IPS-NIHi11 (cell line): ENCODE data around the gene LOXL3.
A peak's percentile ranks its signal among the peaks of the same experiment; 100 is the strongest.

Experiments used
- DNase-seq: peaks from one replicate; pipeline ENCODE4 v3.0.0; 2012; ENCODE audit warnings: mixed read lengths, low spot score

LOXL3 gene

DNA sequence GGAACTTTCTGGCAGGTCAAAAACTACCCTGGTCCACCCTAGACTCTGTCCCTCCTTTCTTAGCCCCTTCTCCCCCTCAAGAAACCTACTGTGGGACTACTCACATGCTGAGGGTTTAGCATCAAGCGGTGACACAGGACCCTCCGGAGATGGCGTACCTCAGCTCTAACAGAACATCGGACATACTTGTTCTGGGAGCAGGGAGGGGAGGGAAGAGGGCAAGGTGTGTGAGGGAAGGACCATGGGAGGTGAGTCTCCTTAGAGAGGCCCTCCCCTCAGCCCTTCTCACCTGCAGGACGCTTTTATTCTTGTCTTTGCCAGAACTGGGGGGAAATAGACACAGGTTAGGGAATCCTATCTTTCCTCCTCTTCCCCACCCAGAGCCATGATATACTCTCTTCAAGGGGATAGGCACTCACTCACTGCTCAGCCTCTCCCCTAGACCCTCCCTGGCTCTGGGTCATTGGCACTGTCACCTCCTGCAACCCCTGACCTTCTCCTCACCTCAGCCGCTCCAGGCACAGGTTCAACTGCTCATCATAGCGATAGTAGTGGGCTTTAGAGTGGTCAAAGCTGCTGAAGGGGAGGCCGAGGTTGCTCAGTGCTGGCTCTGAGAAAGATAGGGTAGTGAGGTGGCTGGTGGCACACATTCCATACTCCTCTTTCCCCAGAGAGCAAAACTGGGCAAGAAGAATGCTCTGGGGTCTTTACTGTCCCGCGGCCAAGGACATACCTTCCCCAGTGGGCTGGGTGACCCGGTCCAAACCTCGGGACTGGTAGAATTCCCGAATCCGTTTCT lies 48.1 kb downstream of the LOXL3 start:
- no peak for DNase-seq

DNA sequence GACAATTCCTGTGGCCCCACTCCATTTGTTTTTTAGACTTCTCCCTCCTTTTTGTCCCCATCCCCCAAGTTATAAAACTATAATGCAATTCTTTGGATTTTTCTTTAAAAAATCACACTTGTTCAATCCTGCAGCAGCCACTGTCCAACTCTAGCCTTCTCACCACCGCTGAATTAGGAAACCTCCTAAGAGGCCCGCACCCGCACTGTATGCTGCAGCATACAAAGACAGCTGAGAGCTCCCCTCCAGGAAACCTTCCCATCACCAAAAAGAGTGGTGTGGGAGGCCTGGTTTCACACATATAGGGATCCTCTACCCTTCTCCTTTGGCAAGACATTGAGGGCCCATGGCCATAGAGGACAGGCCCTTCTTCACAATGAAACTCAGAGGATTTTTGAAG lies 49.2 kb downstream of the LOXL3 start:
- no peak for DNase-seq

DNA sequence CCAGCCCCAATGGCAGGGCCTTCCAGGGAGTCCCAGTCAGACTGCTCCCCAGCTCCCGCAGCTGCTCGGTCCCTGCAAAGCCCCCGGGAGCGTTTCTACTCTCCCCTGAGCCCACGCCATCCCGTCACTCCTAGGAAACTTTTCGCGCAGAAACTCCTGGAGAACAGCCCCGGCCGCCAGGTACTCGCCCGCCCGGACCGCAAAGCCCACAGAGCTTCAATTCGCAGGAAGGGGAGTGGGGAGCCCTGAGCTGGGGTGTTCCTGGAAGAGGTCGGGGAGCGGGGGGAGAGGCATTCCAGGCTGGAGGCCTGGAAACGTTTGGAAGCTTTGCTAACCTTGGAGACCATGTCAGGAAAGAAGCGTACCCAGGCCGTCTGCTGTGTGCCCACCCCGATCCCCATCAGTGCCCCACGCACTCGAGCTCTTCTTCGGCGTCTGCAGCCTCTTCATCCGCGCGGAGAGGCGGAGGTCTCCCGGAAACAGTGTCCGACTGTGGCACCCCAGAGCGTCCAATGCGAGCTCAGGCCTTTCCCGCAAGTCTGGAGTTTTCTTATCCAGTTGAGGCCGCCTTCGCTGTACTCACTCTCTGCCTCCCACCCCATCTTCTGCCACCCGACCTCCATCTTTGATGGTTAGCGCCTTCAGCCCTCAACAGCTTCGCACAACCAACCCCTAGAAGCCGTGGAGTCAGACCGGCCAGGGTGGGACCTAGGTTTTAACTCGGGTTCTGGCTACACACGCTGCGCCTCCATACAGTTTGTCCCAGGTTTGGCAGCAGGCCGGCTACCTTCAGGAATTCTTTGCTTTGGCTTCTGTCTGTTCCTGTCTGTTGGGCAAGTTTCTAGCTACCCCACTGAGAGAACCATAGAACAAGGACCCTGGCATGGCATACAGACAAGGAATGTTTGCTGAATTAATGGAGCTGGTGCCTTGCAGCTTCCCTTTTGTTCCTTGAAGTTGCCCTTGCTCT lies 50.0 kb downstream of the LOXL3 start:
- DNase-seq: no peak

DNA sequence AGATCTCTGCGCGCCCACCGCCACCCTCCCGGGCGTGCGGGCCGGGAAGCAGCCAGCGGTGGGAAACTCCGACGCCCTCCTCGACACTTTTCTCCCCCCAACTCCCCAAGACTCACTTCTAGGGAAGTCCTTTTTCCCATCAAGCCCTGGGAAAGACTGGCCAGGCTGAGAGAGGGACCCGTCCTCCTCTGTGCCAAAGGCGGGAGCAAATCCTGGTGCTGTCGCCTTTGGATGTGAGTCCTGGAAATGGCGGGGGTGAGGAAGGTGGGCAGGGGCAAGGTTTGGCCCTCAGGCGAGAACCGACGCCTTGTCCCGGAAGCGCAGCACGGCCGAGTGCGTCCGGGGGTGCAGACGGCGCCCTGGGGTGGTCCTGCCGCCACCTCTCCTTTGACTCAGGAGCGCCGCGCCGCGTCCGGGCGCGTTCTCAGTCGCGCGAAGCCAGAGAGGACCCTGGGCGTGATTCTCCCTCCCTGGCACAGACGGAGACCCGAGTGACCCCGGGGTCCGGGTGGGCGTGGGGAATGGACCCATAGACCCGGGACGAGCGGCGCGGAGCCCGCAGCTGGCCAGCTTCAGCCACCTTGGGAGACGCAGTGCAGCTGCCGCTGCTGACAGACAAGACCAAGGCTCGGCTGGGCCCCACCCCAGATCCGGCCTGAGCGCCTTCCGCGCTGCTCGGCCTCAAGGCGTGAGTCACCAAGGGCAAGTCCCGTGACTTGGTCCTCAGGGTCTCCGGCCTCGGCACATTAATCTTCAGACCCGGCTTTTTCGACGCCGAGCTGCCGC lies 50.8 kb downstream of the LOXL3 start:
- peak; percentile 69 for DNase-seq

DNA sequence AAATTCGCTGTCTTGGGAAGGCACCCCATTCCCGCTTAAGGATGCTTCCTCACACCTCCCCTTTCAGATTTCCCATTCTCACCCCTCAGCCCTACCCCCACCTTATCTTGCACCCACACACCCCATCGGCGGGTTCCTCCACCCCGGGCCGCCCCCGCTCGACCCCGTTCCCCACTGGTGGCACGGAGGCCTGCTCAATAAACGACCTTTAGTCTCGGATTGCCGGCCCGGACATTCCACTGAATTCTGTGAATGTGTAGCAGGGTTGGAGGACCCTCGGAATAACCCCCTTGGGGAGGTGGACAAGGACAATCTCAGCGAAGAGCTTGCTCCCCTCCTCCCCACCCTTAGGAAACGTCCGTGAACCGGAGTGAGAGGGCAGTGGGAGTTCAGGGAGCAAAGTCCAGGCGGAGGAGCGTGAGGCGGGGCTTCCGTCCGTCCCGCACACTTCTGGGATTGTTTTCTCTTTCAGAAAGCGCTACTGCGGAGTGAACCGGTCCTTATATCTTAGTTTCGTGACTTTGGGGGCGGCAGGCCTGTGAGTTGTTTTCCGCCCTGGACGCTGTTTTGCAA lies 51.5 kb downstream of the LOXL3 start:
- DNase-seq: no peak

DNA sequence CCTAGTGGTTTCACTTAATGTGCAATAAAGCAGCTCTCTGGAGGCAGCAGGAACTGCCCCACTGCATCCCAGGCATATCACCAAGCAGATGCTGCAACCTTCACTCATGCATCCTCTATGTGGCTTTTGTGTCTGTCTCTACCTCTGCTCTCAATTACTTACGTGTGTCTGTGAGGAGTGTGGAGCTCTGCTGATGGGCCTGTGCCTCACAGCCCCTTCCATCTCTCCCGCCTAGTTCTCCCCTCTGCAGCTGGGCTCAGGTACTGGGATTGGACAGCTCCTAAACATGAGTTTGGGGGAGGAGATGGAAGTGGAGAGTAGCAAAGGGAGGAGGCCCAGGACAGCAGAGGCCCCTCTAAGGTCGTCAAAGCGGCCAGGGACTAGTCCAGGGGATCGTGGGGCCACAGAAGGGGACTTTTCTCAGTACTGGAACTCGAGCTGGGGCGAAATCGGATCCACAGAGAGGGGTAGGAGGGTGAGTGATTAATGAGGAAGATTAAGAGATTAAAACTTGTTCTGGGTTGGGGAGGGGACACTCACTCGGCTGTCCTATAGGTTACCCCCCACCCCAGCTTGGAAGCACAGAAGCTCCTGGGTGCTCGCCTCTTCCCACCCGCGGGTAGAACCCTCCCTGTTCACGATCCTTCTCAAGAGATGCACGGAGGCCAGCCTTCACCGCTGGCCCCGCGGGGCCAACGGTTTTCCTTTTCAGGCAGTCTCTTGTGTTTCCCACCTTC lies 52.2 kb downstream of the LOXL3 start:
- DNase-seq: peak; percentile 39

DNA sequence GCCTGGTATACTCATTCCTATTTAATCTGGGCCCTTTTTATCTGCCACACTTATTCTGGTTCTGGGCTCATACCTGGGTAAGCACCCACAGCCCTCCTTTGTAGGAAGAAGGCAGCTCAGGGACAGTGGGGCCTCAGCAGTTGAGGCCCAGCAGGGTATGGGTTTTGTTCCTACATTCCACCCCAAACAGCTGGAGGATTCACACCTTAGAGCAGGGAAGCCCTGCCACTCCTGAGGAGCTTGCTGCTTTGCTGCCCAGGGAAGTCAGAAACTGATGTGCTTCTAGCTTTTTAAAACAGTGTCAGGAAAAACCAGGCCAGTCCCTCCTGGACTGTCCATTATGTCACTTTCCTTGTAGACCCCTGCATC lies 53.2 kb downstream of the LOXL3 start:
- DNase-seq: no peak

DNA sequence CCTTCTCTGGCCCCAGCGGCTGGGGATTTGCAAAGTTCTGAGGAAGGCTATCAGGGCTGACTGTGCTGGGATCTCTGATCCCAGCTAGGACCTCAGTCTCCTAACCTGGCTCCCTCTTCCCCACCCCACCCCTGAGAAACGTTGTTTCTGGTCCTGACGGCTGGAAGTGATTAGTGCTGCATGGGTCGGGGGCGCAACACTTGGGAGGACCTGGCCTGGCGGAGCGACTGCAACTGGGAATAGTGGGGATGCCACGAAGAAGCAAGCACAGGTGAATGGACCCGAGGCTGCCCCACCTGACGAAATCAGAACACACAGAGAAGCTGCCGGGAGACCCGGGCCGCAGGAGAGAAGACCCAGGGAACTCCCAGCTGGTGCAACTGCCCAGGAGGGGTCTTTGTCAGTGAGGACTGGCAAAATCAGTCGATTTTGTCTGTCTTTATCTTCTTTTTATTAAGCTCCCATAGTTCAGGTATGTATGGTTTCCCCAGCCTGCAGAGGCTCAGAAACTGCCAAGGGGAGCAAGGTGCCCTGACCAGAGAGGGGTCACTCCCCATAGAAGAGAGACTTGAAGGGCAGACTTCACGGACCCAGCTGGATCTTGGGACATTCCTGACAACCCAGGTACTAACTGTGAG lies 53.7 kb downstream of the LOXL3 start:
- no peak for DNase-seq

DNA sequence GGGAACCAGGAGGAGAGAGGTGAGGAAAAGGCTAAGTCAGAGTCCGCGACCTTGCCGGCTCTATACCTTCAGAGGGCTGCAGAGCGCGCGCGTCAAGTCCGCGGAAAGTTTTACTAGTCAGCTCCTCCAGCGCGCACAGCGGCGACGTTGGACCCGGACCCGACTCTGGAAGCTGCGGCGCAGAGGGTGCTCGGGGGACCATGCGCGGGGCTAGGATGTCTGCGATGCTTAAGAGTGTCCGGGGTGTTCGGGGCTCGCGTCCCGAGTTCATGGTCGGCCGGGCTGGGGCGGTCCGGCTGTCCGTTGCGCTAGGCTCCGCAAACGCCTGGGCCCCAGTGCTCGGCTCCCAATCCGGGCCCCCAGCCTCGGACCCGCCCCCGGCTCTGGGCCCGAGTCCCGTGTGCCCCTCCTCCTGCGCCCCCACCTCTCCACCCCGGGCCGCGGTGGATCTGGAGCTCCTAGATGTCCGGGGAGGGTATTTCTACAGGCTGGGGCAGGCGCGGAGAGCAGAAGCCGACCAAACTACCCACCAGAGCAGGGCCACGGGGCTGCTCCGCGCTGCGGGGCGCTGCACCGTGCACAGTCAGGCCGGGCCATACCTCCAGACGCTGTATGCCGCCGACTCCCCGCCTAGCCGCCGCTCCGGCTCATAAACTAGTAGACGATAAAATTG lies 54.3 kb downstream of the LOXL3 start, which contains the start of gene LBX2:
Gene LBX2 (minus strand): TSS at position 337 of the 673 bp plus-strand sequence. CDS start 66 bp downstream, at position 271.
- peak; percentile 57 for DNase-seq

DNA sequence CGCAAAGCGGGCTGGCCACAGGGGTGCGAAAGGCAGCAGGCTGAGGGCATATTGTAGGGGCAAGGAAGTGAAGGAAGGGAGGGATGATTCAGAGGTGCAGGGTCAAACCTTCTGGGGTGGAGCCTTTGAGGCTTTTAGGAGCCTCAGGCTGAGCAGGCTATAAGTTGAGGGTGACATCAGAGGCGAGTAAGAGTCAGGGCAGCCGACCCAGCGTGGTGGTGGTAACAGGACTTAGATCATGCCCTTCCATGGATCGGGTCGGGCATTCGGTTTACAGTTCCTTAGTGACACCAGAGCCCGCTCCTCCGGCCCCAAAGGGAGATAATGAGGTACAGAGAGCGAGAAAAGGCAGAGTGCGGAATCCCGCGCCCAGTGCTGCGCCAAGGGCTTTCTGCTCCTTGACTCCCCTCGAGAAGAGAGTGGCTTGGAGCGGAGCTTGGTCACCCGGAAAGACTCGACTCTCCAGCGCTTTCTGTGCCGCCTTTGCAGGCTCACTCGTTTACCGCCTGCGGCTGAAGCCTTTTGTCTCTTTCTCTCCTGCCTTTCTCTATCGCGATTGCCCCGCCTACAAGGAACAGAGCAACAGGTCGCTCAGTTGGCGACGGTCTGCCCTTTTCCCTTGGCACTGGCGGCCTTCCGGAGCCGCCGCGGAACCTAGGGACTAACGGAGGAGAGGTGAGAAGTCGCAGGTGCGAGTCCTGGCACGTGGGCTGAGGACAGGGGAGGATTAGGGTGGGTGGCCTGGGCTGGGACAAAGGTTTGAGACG lies 55.1 kb downstream of the LOXL3 start:
- DNase-seq: peak; percentile 41

DNA sequence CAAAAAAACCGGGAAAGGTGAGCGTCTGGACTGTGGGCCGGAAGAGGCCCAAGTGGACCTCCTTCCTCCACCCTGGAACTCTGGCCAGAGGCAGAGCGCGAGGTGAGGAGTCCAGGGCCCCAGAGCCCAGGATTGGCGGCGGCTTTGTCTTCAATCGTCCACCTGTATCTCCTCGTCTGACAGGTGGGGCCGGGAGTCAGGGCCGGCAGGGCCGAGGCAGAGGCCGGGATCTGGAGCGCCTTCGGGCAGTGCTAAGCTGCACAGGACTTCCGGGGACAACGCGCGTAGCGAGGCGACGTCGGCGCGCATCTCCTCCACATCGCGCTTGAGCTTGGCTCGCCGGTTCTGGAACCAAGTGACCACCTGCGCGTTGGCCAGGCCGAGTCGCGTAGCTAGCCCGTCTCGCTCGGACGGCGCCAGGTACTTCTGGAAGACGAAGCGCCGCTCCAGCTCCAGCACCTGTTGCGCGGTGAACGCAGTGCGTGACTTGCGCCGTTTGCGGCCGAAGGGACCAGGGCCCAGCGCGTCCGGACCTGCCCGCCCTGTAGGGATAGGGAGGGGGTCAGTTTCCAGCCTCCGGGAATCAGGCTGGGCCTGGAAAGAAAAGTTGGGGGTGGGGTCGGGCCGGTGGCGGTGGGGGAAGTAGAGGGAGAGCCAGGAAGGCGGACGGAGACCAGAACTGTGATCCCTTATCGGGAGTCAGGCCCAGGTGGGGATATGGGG lies 55.8 kb downstream of the LOXL3 start:
- peak; percentile 59 for DNase-seq

DNA sequence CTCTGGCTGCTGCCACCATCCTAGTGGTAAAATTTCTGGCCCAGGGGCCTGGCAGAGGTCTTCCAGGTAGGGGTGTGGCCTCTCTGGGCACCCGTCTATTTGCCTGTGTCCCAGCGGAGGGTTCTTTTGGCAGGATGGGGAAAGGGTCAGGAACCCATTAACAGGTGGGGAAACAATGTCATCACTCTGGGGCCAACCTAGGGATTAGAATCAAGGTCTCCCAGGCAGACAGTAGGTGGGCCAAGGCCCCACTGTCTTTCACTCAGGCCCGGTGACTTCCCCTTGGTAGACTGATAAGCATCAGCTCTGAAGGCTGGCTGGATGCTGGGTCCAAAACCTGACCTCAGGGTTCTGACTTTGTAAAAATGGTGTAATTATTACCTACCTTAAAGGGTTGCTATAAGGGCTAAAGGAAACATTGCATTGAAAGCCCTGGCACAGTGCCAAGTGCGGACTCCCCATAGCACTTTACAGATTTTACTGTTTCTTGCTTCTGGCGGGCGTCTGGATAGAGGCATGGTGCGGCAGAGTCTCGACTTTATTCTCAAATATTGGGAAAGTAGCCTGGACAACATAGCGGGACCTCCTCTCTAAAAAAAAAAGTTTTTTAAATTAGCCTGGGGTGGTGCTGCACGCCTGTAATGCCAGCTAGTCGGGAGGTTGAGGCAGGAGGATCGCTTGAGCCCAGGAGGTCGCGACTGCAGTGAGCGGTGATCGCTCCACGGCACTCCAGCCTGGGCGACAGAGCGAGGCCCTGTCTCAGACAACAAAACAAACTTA lies 56.6 kb downstream of the LOXL3 start:
- no peak for DNase-seq

DNA sequence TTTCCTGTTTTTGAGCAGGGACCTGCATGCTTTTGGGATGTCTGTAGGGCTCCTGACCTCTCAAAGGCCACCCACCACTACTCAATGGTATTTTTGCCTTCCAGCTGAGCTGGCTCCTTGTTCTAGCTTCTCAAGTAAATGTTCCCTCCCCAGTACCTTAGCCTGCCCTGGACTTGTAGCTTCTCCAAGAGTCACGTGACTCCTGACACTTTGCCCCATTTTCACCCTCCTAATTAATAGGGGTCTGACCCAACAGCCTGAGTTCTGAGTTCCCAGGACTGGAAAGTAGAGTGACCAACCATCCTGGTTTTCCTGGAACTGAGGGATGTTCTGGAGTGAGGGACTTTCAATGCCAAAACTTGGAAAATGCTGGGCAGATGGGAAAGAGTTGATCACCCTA lies 58.3 kb downstream of the LOXL3 start:
- DNase-seq: no peak

DNA sequence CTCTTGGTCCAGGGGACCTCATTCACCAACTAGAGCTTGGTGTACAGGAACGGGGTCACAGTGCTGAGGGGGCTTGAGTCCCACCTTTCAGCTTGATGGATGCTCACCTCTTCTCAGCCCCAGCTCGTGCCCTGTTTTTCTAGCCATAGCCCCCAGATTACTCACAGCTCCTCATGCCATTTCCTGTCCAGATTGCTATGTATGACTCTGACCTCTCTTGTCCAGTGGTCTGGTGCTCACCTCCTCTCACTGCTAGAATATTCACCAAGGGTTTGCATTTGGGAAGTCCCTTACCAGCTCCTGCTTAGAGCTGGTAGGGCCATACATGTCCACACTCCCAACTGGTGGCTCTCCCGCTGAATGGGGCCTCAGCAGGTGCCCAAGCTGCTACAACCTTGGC lies 60.2 kb downstream of the LOXL3 start:
- no peak for DNase-seq

DNA sequence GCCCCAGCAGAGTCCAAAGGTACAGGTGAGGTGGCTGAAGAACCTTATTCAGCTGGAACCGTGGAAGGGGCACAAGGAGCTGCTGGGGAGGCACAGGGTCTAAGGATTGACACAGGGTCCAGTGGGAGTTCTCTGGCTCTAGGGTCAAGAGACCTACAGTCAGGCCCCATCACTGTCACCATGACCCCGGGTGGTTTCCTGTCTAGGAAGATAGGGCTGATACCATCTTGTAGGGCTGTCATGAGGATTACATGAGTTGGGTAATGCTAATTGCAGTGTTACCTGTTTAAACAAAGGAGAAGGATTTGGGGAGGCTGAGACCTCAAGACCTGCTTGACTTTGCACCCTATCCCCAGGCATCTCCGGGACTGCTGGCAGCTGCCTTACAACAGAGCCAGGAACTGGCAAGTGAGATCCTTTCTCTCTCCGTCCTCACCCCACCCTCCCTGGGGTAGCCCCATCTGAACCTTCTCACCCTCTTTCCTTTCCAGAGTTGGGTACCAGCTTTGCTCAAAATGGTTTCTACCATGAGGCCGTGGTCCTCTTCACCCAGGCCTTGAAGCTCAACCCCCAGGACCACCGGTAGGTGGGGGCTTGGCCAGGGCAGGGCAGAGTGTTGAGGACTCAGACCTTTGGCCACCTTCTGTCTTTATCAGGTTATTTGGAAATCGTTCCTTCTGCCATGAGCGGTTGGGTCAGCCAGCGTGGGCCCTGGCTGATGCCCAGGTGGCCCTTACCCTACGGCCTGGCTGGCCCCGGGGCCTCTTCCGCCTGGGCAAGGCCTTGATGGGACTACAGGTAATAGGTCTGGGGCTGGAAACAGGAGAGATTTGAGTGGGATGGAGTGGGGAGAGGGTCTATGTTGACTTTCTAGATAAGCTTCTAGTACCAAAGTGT lies 61.8 kb downstream of the LOXL3 start:
- DNase-seq: no peak

DNA sequence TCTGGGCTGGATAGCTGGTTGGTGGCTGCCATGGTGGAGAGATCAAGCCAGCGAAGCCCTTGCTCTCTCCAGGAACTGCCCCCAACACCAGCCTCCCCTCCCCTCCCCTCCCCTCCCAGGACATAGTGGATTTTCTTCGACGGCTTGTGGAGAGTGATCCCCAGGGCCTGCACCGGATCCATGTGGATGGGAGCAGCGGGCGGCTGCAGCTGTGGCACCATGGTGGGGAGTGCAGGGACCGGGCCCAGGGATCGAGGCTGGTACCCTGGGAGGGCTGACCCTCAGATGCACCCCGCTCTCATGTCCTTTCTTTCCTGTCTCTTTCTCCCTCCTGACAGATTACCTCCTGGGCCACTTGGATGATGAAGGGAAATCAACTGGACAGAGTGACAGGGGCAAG lies 63.8 kb downstream of the LOXL3 start:
- DNase-seq: no peak
